NCI-H69 (cell line): ENCODE measurements around the gene ADPRHL1.
"Not testable (repeated sequence)": the region's sequence is repeated elsewhere in the genome, so short reads cannot be mapped to it uniquely, and the experiment has no call there.

Experiments used
- DNase-seq: peaks from one replicate; lab custom pipeline; 2025; lab: John Stamatoyannopoulos, UW

ADPRHL1 gene

GRCh38 chr13:113456116-113456702 is 2.9 kb upstream of the ADPRHL1 start:
- DNase-seq = no peak

GRCh38 chr13:113455384-113455783 is 2.1 kb upstream of the ADPRHL1 start:
- no peak for DNase-seq

DNA sequence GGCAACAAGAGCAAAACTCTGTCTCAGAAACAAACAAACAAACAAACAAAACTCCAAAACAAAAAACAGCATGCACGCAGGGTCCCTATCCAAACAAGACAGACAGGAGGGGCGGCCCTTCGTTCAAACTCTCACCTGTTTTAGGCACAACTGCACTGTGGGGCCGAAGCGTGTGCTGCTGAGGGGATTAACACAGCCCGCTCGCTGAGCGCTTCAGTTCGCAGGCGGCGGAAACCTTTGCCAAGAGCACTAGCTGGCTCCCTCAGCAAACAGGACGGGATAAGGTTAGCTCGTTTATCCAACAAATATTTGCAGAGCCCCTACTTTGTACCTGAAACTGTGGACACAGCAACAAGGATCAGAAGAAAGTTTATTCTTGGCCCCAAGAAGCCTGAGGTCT is 1.6 kb upstream of the ADPRHL1 start:
- no peak for DNase-seq

DNA sequence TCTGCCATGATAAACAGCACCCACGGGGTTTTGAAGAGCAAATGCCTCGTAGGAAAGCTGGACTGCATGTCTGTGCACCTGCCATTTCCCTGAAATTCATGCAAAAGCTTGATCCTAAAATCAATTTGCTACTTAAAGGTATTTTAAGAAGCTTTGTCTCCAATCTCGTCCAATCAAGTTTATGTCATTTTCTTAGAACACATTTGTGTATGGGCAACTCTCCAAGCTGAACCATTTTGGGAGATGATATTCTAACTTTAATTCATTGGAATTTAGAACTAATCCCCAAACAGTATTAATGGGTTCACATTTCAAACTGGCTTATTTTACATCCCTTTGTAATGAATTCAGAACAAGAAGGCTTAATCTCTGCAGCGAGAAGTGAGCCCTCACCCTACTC is 822 bp downstream of the ADPRHL1 start:
- no peak for DNase-seq

DNA sequence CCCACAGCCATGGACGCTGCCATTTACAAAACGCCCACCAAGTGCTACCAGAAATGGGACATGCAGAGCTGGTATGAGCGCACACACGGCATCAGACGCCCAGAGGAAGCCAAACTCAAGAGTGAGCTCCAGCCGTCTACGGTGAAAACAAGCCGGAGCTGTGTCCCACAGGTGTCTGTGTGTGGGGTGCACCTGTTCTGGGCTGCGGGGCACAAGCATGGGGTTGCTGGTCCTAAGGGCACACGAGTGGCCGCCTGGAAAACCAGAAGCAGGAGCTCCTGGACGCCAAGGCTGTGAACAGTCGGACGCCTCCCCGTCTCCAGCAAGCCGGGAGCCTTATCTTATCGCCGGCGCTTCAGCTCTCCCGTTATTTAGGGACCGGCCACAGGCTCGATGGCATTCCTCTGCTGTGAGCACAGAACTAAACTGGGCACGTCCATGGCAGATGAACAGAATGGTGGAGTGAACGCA is 1.3 kb downstream of the ADPRHL1 start:
- DNase-seq = no peak

- DNase-seq = peak; percentile 54
Measured at GRCh38 chr13:113450861-113451620, 2.2 kb downstream of the ADPRHL1 start.

DNA sequence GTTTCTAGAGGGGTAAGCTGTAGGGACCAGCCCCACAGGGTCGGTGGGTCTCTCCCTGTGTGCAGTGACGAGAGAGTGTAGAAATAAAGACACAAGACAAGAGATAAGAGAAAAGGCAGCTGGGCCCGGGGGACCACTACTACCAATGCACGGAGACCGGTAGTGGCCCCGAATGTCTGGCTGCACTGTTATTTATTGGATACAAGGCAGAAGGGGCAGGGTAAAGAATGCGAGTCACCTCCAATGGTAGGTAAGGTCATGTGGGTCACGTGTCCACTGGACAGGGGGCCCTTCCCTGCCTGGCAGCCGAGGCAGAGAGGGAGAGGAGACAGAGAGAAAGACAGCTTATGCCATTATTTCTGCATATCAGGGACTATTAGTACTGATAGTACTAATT is 2.9 kb downstream of the ADPRHL1 start:
- DNase-seq = not testable (repeated sequence)

DNA sequence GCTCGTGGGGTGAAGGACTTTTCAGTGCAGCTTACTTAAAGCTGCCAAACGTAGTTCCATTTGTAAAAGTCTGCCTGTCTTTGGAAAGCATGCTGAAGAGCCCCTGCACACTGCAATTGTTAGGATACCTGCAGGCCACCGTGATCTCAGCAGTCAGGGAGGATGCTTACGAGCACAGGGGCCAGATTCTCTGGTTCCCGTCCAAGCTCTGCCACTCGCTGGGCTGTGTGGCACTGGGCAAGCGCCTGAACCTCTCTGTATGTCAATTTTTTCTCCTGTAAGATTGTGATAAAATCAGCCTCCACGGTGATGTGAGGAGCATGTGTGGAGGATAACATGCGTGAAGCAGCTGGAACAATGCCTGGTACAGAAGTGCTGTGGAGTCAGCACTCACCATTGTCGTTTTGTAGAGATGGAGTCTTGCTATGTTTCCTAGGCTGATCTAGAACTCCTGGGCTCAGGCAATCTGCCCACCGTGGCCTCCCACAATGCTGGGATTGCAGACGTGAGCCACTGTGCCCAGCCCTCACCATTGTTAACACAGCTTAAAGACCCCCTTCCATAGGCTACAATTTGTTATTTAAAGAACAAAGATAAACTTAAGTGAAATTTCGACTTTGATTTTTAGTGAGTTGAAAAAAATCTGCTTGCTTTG is 3.5 kb downstream of the ADPRHL1 start:
- DNase-seq = no peak

GRCh38 chr13:113448885-113449692 is 4.2 kb downstream of the ADPRHL1 start:
- DNase-seq = peak; percentile 100

- peak; percentile 72 for DNase-seq
Measured at GRCh38 chr13:113448545-113448884, 4.8 kb downstream of the ADPRHL1 start.

DNA sequence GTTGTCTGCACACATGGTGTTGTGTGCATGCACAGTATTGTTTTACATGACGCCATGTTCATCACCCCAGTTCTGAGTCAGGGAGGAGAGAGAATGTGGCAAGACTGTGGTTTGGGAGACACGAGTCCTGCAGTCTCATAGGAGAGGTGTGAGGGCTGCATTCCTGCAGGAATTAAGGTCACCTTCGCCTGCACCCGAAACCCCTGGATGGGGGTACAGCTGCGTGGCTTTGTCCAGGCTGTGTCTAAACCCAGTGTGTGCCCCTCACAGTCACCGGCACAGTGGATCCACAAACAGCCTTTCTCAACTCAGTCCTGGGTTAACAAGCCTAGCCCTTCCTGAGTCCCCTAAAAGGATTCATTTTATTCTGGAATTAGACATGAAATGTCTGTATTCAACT is 5.7 kb downstream of the ADPRHL1 start:
- no peak for DNase-seq

GRCh38 chr13:113446488-113446854 is 6.8 kb downstream of the ADPRHL1 start:
- no peak for DNase-seq

DNA sequence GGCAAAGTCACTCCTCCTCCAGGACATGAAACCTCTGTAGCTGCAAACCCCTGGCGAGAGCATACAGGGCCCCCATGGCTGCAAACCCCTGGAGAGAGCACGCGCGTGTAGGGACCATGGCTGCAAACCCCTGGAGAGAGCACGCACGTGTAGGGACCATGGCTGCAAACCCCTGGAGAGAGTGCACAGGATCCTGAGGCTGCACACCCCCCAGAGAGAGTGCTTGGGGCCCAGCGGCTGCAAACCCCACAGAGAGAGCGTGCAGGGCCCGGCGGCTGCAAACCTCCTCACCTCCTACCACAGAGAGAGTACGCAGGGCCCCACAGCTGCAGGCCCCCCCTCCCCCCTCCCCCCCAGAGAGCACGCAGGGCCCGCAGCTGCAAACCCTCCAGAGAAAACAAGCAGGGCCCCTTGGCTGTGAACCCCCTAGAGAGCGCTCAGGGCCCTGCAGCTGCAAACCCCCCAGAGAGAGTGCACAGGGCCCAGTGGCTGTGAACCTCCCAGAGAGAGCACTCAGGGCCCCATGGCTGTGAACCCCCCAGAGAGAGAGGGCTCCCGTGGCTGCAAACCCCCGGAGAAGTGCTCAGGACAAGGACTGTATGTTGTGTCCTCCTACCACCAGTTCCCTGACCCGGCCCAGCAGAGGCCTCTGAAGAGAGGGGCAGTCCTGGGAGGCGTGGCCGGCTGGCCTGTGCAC is 7.3 kb downstream of the ADPRHL1 start:
- DNase-seq = peak; percentile 33

GRCh38 chr13:113443991-113444390 is 9.3 kb downstream of the ADPRHL1 start:
- DNase-seq = no peak

GRCh38 chr13:113442985-113443362 is 10.3 kb downstream of the ADPRHL1 start:
- no peak for DNase-seq

DNA sequence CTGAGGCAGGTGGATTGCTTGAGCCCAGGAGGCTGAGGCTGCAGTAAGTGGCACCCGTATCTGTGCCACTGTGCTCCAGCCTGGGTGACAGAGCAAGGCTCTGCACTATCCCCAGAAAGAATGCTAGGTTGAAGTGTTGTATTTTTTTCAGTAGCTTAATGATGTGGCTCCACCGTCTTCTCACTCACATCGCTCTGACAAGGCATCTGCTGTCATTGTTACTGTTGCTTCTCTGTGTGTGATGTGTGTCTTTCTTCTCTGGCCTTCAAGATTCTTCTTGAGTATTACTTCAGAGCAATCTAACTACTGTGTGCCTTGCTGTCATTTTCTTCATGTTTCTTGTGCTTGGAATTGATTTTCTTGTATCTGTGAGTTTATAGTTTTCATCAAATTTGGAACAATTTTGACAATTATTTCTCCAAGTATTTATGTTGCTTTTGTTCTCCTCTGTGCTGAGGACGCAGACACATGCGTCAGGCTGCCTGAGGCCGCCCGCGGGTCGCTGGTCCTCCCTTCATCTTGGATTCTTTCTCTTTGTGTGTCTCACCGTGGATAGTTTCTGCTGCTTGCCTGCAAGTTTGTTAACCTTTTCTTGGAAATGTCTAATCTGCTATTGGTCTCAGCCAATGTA is 10.8 kb downstream of the ADPRHL1 start:
- DNase-seq = no peak

- DNase-seq = no peak
Measured at GRCh38 chr13:113441661-113442060, 11.6 kb downstream of the ADPRHL1 start.

DNA sequence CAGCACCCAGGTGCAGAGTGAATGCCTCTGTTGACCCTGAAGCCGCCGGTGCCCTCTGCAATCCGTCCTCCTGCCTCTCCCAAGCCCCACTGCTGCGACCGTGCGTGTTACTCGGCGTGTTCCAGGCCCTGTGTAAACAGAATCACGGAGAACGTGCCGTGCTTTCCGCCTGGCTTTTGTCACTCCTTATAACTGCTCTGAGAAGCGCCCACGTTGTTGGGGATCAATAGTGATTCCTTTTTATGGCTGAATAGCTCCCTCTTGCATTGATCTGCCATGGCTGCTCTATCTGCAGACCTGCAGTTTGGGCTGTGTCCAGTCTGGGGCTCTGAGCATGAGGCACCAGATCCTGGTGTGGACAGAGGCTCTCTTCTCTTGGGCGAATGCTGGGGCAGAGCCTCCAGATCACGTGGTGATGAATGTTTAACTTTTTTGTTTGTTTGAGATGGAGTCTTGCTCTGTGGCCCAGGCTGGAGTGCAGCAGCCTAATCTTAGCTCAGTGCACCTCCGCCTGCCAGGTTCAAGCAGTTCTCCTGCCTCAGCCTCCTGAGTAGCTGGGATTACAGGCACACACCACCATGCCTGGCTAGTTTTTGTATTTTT is 15.8 kb downstream of the ADPRHL1 start:
- DNase-seq = no peak

GRCh38 chr13:113436866-113437265 is 16.4 kb downstream of the ADPRHL1 start:
- not testable (repeated sequence) for DNase-seq

DNA sequence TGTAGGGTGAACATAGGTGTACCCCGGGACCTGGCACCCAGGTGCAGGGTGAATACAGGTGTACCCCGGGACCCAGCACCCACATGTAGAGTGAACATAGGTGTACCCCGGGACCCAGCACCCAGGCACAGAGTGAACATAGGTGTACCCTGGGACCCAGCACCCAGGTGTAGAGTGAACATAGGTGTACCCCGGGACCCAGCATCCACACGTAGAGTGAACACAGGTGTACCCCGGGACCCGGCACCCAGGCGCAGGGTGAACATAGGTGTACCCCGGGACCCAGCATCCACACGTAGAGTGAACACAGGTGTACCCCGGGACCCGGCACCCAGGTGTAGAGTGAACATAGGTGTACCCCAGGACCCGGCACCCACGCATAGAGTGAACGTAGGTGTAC is 17.4 kb downstream of the ADPRHL1 start:
- not testable (repeated sequence) for DNase-seq

DNA sequence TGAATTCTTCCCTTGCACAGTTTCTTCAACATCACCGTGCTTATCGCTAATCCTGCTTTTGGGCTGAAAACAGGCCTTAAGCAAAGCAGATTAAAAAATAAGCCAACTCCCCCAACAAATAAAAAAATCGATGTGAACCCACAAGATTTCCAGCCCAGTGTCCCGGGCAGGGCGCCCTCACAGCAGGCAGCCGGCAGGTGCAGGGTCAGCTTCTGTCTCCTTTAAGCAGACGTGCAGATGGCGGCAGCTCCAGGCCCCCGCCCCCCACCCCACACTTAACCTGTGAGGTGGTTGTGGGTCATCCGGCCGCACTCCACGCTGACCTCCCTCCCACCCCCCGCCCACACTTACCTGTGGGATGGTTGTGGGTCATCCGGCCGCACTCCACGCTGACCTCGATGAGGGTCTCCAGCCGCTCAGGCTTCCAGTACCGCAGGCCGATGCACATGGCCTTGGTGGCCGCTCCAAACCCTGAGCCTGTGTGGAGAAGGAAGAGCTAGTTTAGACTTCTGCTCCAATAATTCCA is 19.8 kb downstream of the ADPRHL1 start:
- no peak for DNase-seq
